Rectal smooth muscle tissue (tissue), 1 donor: Measurements from ENCODE around the gene CAMTA1.

Experiments
- H3K27ac ChIP-seq: one replicate; pipeline ENCODE4 v1.7.0; 2013; ENCODE audit warnings: low read depth, low read length, inconsistent platforms
- H3K27me3 ChIP-seq: one replicate; pipeline ENCODE4 v1.7.0; 2013; ENCODE audit warnings: low read length; ENCODE audit not compliant: control insufficient read depth, insufficient read depth
- H3K36me3 ChIP-seq: one replicate; pipeline ENCODE4 v1.7.0; 2013; ENCODE audit warnings: low read length; ENCODE audit not compliant: control insufficient read depth, insufficient read depth
- H3K4me1 ChIP-seq: one replicate; pipeline ENCODE4 v1.7.0; 2013; ENCODE audit warnings: low read length; ENCODE audit not compliant: control insufficient read depth, insufficient read depth
- H3K4me3 ChIP-seq: one replicate; pipeline ENCODE4 v1.7.0; 2013; ENCODE audit warnings: low read length
- H3K9ac ChIP-seq: one replicate; pipeline ENCODE4 v1.7.0; 2013; ENCODE audit warnings: low read length

CAMTA1 gene

GRCh38 chr1:7113822-7114221 lies 328.6 kb downstream of the CAMTA1 start:
- Histone ChIP-seq H3K9ac (no peak overlapping the region), H3K27me3 (no peaks in the 10 kb centered on the region), H3K27ac (no peak overlapping the region), H3K4me1 (no peaks in the 10 kb centered on the region), H3K4me3 (no peak overlapping the region), H3K36me3 (no peaks in the 10 kb centered on the region)

DNA sequence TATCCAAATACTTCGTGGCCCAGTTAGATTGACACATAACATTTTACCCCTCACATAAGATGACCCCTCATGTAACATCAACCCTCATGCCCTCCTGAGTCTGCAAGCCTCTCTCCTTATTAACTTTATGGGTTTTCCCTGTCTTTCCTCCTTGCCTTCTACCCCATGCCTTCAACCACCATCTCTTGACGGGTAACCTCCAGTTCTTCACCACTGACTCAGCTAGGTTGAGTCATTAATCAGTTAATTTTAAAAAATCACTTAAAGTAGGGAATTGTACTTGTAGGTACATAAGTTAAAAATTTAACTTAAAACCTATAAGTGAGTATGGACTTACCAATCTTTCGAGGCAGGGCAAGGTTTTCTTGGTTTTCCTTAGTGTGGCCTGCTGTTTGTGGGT lies 330.7 kb downstream of the CAMTA1 start:
- no peak overlapping the region for H3K9ac ChIP-seq

GRCh38 chr1:7117399-7118281 lies 332.4 kb downstream of the CAMTA1 start:
- H3K36me3 ChIP-seq = no peaks in the 10 kb centered on the region
- no peak overlapping the region for H3K9ac ChIP-seq
- H3K4me1 ChIP-seq = peaks cover 3% of the 10 kb centered on the region
- no peak overlapping the region for H3K4me3 ChIP-seq
- no peak overlapping the region for H3K27ac ChIP-seq
- no peaks in the 10 kb centered on the region for H3K27me3 ChIP-seq

More for the DNA sequence above, 330.7 kb downstream of the CAMTA1 start:
- Histone ChIP-seq H3K27me3 (no peaks in the 10 kb centered on the region), H3K36me3 (no peaks in the 10 kb centered on the region), H3K27ac (no peak overlapping the region), H3K4me3 (no peak overlapping the region), H3K4me1 (no peaks in the 10 kb centered on the region)

- H3K4me3 ChIP-seq = no peak overlapping the region
- peaks cover 3% of the 10 kb centered on the region for H3K4me1 ChIP-seq
- no peak overlapping the region for H3K9ac ChIP-seq
- no peak overlapping the region for H3K27ac ChIP-seq
- no peaks in the 10 kb centered on the region for H3K36me3 ChIP-seq
- H3K27me3 ChIP-seq = no peaks in the 10 kb centered on the region
These were observed 333.9 kb downstream of the CAMTA1 start for GRCh38 chr1:7119156-7119555.

DNA sequence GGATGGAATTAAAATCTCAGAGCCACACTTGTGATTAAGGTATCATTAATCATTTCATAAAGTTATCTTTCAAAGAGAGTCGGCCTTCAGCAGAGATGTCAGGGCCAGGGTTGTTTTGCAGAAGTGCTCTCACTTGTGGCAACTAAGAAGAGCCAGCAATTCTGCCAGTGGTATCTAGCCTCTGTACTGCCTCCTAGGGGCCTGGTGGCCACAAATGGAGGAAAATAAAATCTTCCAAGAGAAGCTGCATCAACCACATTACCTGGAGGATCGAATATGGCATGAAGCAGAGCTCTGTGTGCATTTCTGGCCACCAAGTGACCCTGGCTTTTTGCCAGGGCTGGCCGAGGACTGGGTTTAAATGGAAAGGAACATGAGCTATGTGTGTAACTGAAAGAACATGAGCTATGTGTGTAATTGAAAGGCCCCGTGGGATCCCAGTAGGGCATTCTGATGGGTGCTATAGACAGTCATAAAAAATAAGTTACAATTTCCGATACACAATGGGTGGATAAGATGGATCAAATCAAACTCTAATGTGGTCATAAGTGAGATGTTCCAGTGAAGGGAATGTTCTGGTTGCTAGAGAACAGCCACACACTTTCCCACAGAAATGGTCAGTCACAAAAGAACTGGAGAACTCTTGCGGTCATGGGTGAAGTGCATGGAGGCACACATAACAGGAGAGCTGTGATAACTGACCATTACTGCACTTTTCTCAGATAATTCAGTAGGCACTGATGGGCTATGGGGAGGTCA lies 335.8 kb downstream of the CAMTA1 start:
- peaks cover 3% of the 10 kb centered on the region for H3K4me1 ChIP-seq
- no peaks in the 10 kb centered on the region for H3K27me3 ChIP-seq
- H3K36me3 ChIP-seq = no peaks in the 10 kb centered on the region
- H3K27ac ChIP-seq = no peak overlapping the region
- no peak overlapping the region for H3K4me3 ChIP-seq
- no peak overlapping the region for H3K9ac ChIP-seq

- Histone ChIP-seq H3K27me3 (no peaks in the 10 kb centered on the region), H3K9ac (no peak overlapping the region), H3K4me3 (no peak overlapping the region), H3K36me3 (no peaks in the 10 kb centered on the region), H3K27ac (no peak overlapping the region), H3K4me1 (peaks cover 3% of the 10 kb centered on the region)
These were observed 336.4 kb downstream of the CAMTA1 start for GRCh38 chr1:7121622-7121988.

DNA sequence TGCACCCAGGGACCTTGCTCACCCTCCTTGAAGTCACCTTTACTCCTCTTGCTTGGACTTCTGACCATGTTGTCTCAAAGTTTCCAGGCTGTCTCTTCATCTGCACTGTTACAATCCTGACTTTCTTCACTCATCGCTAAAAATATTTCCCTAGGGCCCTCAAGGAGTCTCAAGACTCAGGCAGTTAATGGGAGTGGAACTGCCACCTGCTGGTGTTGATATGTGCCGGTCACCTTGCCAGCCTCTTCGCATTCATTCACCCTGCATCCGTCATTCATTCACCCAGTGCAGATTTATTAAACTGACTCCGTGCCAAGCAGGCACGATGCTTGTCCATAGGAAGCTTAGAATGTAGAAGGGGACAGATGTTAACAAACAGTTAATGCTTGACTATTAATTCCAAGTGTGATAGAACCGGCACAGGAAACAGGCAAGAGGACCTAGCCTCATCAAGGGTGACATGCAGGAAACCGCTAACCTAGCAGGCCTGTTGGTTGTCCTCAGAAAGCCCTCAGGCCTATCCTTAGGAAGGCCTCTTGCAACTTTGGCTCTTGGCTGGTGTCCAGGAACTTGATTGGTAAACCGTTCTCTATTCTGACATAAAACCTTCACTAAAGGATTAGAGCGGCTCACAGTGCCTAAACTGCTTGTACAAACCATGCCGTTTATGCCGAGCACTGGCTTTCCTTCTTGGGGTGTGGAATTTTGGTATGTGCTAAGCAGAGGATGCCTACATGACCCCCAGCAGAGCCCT lies 342.2 kb downstream of the CAMTA1 start:
- H3K4me1 ChIP-seq = no peaks in the 10 kb centered on the region
- H3K27ac ChIP-seq = no peak overlapping the region
- H3K9ac ChIP-seq = no peak overlapping the region
- no peaks in the 10 kb centered on the region for H3K36me3 ChIP-seq
- no peak overlapping the region for H3K4me3 ChIP-seq
- no peaks in the 10 kb centered on the region for H3K27me3 ChIP-seq

DNA sequence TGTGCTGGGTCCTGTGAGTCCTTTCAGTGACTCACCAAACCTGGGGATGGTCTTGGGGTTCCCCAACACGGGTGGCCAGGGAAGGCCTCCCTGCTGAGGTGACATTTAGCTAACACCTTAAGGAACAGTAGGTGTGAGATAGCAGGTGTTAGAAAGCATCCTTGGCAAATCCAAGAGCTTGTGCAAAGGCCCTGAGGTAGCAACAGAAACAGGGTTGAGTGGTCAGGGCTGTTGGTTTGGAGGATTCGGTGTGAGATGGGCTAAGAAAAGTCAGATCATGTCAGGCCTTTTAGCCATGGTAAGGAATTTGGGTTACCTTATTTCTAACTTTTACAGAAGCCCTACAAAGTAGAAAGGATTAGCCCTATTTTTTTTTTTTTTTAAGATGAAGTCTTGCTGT lies 343.0 kb downstream of the CAMTA1 start:
- H3K27me3 ChIP-seq = no peaks in the 10 kb centered on the region
- H3K27ac ChIP-seq = no peak overlapping the region
- no peaks in the 10 kb centered on the region for H3K36me3 ChIP-seq
- no peak overlapping the region for H3K4me3 ChIP-seq
- H3K4me1 ChIP-seq = no peaks in the 10 kb centered on the region
- H3K9ac ChIP-seq = no peak overlapping the region

- Histone ChIP-seq H3K27ac (no peak overlapping the region), H3K27me3 (no peaks in the 10 kb centered on the region), H3K4me1 (no peaks in the 10 kb centered on the region), H3K36me3 (no peaks in the 10 kb centered on the region), H3K9ac (no peak overlapping the region), H3K4me3 (no peak overlapping the region)
These were observed 344.9 kb downstream of the CAMTA1 start for GRCh38 chr1:7130127-7130526.

GRCh38 chr1:7135493-7135892 lies 350.2 kb downstream of the CAMTA1 start:
- no peaks in the 10 kb centered on the region for H3K36me3 ChIP-seq
- H3K27ac ChIP-seq = no peak overlapping the region
- no peak overlapping the region for H3K4me3 ChIP-seq
- H3K4me1 ChIP-seq = no peaks in the 10 kb centered on the region
- no peak overlapping the region for H3K9ac ChIP-seq
- no peaks in the 10 kb centered on the region for H3K27me3 ChIP-seq

DNA sequence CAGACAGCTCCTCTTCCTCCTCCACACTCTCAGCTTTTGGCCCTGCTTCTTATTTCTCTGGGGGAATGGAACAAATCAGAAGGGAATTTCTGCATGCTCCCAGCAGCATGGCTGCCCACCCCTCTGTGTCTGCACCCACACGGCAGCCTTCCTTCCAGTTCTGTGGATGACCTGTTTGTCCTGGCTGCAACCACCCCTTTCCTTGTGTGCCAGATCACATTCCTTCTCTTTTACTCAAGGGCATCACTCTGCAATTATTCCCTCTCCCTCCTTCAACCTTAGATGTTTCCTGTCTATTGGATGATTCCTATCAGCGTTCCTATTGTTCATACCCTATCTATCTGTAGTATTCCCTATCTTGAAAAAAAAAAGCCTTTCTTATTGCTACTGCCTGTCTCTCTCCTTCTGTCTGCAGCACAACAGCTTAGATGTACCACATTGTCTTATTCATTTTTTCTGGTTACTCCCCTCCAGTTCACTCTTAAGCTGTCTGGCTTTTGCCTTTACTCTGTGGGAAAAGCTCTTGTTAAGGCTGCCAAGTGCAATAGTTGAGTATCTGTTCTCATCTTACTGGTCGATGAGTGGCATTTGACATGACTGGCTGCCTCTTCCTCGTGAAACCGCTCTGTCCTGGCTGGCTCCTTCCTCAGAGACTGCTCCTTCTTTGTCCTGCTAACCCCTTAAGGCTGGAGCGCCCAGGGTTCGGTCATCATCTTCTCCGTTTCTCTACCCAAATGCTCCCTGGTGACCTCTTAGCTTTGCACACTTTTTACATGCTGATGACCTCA lies 351.1 kb downstream of the CAMTA1 start:
- Histone ChIP-seq H3K4me1 (no peaks in the 10 kb centered on the region), H3K36me3 (no peaks in the 10 kb centered on the region), H3K27ac (no peak overlapping the region), H3K9ac (no peak overlapping the region), H3K27me3 (no peaks in the 10 kb centered on the region), H3K4me3 (no peak overlapping the region)

DNA sequence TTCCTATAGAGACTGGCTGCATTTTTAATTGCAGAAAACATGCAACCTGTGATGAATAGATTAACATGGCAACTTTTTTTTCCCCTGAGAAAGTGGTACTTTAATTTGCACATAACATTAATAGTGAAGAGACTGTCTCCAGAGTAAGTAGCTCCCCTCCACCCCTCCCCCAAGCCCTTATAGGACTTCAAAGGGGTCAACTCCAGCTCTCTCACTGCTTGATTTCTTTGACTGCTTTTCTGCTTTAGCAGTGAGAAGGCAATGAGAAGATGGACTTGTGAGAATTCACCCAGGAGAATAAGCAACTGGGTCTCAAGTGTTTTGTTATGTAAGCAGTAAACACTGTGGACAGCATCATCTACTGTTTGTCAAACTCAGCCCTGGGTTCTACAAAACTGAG lies 355.0 kb downstream of the CAMTA1 start:
- no peaks in the 10 kb centered on the region for H3K27me3 ChIP-seq
- no peaks in the 10 kb centered on the region for H3K4me1 ChIP-seq
- no peak overlapping the region for H3K4me3 ChIP-seq
- no peaks in the 10 kb centered on the region for H3K36me3 ChIP-seq
- no peak overlapping the region for H3K9ac ChIP-seq
- H3K27ac ChIP-seq = no peak overlapping the region
